Body of pancreas (tissue), 4 donors: ENCODE measurements around the gene FBL.

Source experiments
- CTCF ChIP-seq, 7 experiments: fragments of 450-650 bp in 4 of 7; fragments of 200-600 bp in 3 of 7; sonication (generic) in 3 of 7; IDR thresholded peaks; one replicate each; pipeline ENCODE4 v1.5.1; 2016 to 2019; ENCODE audit warnings: antibody characterized with exemption in 7 of 7
- POLR2A ChIP-seq, 3 donors: fragments of 450-650 bp; IDR thresholded peaks; one replicate each; pipeline ENCODE4 v1.6.1; 2016; ENCODE audit warnings: antibody characterized with exemption in 3 of 3, mild to moderate bottlenecking in 2 of 3

GRCh38 chr19:39845584-39845932 lies 621 bp downstream of the FBL start:
- no peak for TF ChIP-seq POLR2A (IDR thresholded peaks at IDR 0.05)
- no peak for TF ChIP-seq CTCF (IDR thresholded peaks at IDR 0.05)
